Bronchial epithelial cell (primary cell): ENCODE measurements around the gene RPTOR. TPM values are rescaled to one million over a fixed set of nuclear protein-coding genes. Genes with fewer than 3 reads are reported as not detected.

ENCODE experiments used
- DNase-seq: peaks from one replicate; pipeline ENCODE4 v3.0.0-alpha.2; 2010; ENCODE audit warnings: low read depth
- FAIRE-seq: peaks from 2 replicates; lab custom pipeline; 2011; peaks lifted over from hg19 to GRCh38; lab: Jason Lieb, UNC
- H3K27me3 ChIP-seq: 2 replicates; pipeline ENCODE4 v1.5.1; 2011; ENCODE audit warnings: low read length; ENCODE audit not compliant: control insufficient read depth, insufficient read depth
- H3K36me3 ChIP-seq: 2 replicates; pipeline ENCODE4 v1.5.1; 2011; ENCODE audit warnings: low read length; ENCODE audit not compliant: control insufficient read depth, insufficient read depth
- H3K4me3 ChIP-seq: 2 replicates; pipeline ENCODE4 v1.5.1; 2011; ENCODE audit warnings: mild to moderate bottlenecking, low read depth, low read length, control low read depth
- CTCF ChIP-seq: IDR thresholded peaks from 2 replicates; pipeline ENCODE4 v1.5.1; 2011; ENCODE audit warnings: mild to moderate bottlenecking, moderate library complexity, low read length, control low read depth, inconsistent platforms; ENCODE audit not compliant: insufficient read depth, severe bottlenecking
- total RNA-seq: library from RNA; depleted of rRNA; stranded (reverse); fragments of >200 nt; gene quantifications from 2 replicates; pipeline ENCODE4 v1.2.1, GENCODE V29; 2014

The RPTOR gene
- total RNA-seq, 1 donor from 2014 or later, result 14.0 TPM

- TF ChIP-seq CTCF, result no peak
- FAIRE-seq (no peak), DNase-seq (no peak)
- H3K36me3 ChIP-seq, result no peaks in the 10 kb centered on the region
- H3K4me3 ChIP-seq, result no peak overlapping the region
- H3K27me3 ChIP-seq, result no peaks in the 10 kb centered on the region
These were observed 468.2 kb downstream of the RPTOR start for GRCh38 chr17:81012574-81013447.

GRCh38 chr17:81013642-81014041 lies 469.0 kb downstream of the RPTOR start:
- TF ChIP-seq CTCF, result no peak
- no peaks in the 10 kb centered on the region for H3K36me3 ChIP-seq
- no peak for FAIRE-seq
- H3K27me3 ChIP-seq, result no peaks in the 10 kb centered on the region
- DNase-seq, result no peak
- no peak overlapping the region for H3K4me3 ChIP-seq

- no peak for TF ChIP-seq CTCF
- no peak for DNase-seq
- Histone ChIP-seq H3K36me3 (no peaks in the 10 kb centered on the region), H3K27me3 (no peaks in the 10 kb centered on the region), H3K4me3 (no peak overlapping the region)
- FAIRE-seq, result no peak
These were observed 470.5 kb downstream of the RPTOR start for GRCh38 chr17:81015136-81015535.

Other genes starting within 250 kb of the RPTOR start
- 19.5 and 20.6 TPM in 2 replicates for gene ENDOV, start 129.7 kb upstream of the RPTOR start, total RNA-seq
- under 0.01 TPM in 1 of 2 replicates, not detected in the other for gene NPTX1, start 68.2 kb upstream of the RPTOR start, total RNA-seq